Endothelial cell of umbilical vein (primary cell): Measurements from ENCODE around the gene CHST8. TPM values are rescaled to one million over a fixed set of nuclear protein-coding genes. Genes with fewer than 3 reads are reported as not detected.

ENCODE experiments used
- BruUV-seq: library from RNA; stranded (reverse); fragments of 400-500 nt; replicated peaks from 2 replicates; lab custom pipeline; 2021; lab: Mats Ljungman, UMichigan
- CTCF ChIA-PET: fragments of 300-600, 350-600 bp; sonication (Branson Sonifier 250); formaldehyde crosslinking; loops from one replicate; lab custom pipeline; 2021; ENCODE audit warnings: antibody characterized with exemption, inconsistent platforms; lab: Charles Lee
- POLR2A ChIA-PET: fragments of 300-600, 350-600 bp; sonication (Branson Sonifier 250); formaldehyde crosslinking; loops from one replicate; lab custom pipeline; 2021; ENCODE audit warnings: antibody characterized with exemption, inconsistent platforms; lab: Charles Lee
- DNase-seq: peaks from one replicate; pipeline ENCODE4 v3.0.0-alpha.2; 2011; ENCODE audit warnings: low read depth, low spot score
- FAIRE-seq: peaks from 2 replicates; lab custom pipeline; 2011; peaks lifted over from hg19 to GRCh38; lab: Jason Lieb, UNC
- H2AFZ ChIP-seq: 2 replicates; pipeline ENCODE4 v1.6.0; 2012; ENCODE audit warnings: low read depth, low read length, control low read depth, inconsistent platforms
- H3K27ac ChIP-seq: 2 replicates; pipeline ENCODE4 v1.5.1; 2011; ENCODE audit warnings: low read depth, mild to moderate bottlenecking, control low read depth, low read length, moderate library complexity; ENCODE audit not compliant: insufficient read depth
- H3K27me3 ChIP-seq, 2 experiments: 2 replicates each; pipeline versions ENCODE4 v1.6.0 to v1.6.1; 2011; ENCODE audit warnings: low read length in 2 of 2, mixed read lengths in 1 of 2; ENCODE audit not compliant: control insufficient read depth in 2 of 2, insufficient read depth in 2 of 2
- H3K36me3 ChIP-seq, 2 experiments: 2 replicates in 1 of 2; 3 replicates in 1 of 2; pipeline ENCODE4 v1.5.1; 2011; ENCODE audit warnings: low read length in 2 of 2, mild to moderate bottlenecking in 1 of 2, moderate library complexity in 1 of 2; ENCODE audit not compliant: control insufficient read depth in 2 of 2, insufficient read depth in 2 of 2; ENCODE audit errors: extremely low read depth in 1 of 2
- H3K4me1 ChIP-seq: 3 replicates; pipeline ENCODE4 v1.5.1; 2011; ENCODE audit warnings: mild to moderate bottlenecking, low read length; ENCODE audit not compliant: control insufficient read depth, insufficient read depth; ENCODE audit errors: extremely low read depth
- H3K4me2 ChIP-seq: 2 replicates; pipeline ENCODE4 v1.6.1; 2011; ENCODE audit warnings: low read length, control low read depth, mixed read lengths; ENCODE audit not compliant: insufficient read depth
- H3K4me3 ChIP-seq, 3 experiments: fragments of 200-600 bp in 1 of 3; sonication (generic), shearing (Covaris generic) in 1 of 3; replicated peaks in 1 of 3; 2 replicates each; pipeline ENCODE4 v1.5.1; 2011 to 2016; ENCODE audit warnings: control low read depth in 3 of 3, low read length in 3 of 3, mild to moderate bottlenecking in 2 of 3, inconsistent platforms in 1 of 3, low read depth in 1 of 3, moderate library complexity in 1 of 3; ENCODE audit not compliant: insufficient read depth in 1 of 3
- H3K79me2 ChIP-seq: 2 replicates; pipeline ENCODE4 v1.6.0; 2012; ENCODE audit warnings: low read length, inconsistent platforms; ENCODE audit not compliant: control insufficient read depth, insufficient read depth
- H3K9ac ChIP-seq: replicated peaks from 2 replicates; pipeline ENCODE3; 2011; ENCODE audit warnings: low read length, control low read depth; ENCODE audit not compliant: insufficient read depth; ENCODE audit errors: extremely low read depth
- H3K9me1 ChIP-seq: replicated peaks from 3 replicates; pipeline ENCODE4 v1.6.0; 2011; ENCODE audit warnings: mild to moderate bottlenecking, low read length; ENCODE audit not compliant: control insufficient read depth, insufficient read depth; ENCODE audit errors: extremely low read depth
- H3K9me3 ChIP-seq: replicated peaks from 2 replicates; pipeline ENCODE4 v1.5.1; 2012; ENCODE audit warnings: low read length, inconsistent platforms; ENCODE audit not compliant: control insufficient read depth, insufficient read depth
- H4K20me1 ChIP-seq: replicated peaks from 2 replicates; pipeline ENCODE3; 2011; ENCODE audit warnings: mild to moderate bottlenecking, low read length; ENCODE audit not compliant: control insufficient read depth, insufficient read depth; ENCODE audit errors: extremely low read depth
- EZH2 ChIP-seq: IDR thresholded peaks from 2 replicates; pipeline ENCODE4 v1.6.1; 2012; ENCODE audit warnings: borderline replicate concordance, low read depth, mild to moderate bottlenecking, moderate library complexity, low read length, inconsistent platforms; ENCODE audit not compliant: severe bottlenecking
- FOS ChIP-seq: IDR thresholded peaks from 2 replicates; pipeline ENCODE4 v1.6.1; 2011; ENCODE audit warnings: mild to moderate bottlenecking, low read length, moderate library complexity, borderline replicate concordance; ENCODE audit not compliant: insufficient read depth
- GATA2 ChIP-seq: IDR thresholded peaks from 2 replicates; pipeline ENCODE4 v1.7.0; 2011; ENCODE audit warnings: low read depth, mild to moderate bottlenecking, moderate library complexity, mixed read lengths, low read length; ENCODE audit not compliant: insufficient read length, insufficient read depth
- JUN ChIP-seq: IDR thresholded peaks from 2 replicates; pipeline ENCODE4 v1.6.1; 2011; ENCODE audit warnings: borderline replicate concordance, low read depth; ENCODE audit not compliant: insufficient read length, insufficient read depth
- MYC ChIP-seq: IDR thresholded peaks from one replicate; pipeline ENCODE4 v1.6.1; 2011; ENCODE audit warnings: mild to moderate bottlenecking, low read depth, low read length
- POLR2A ChIP-seq: IDR thresholded peaks from 2 replicates; pipeline ENCODE4 v1.6.1; 2012; ENCODE audit warnings: low read depth, mild to moderate bottlenecking, control low read depth, low read length
- POLR2AphosphoS5 ChIP-seq: IDR thresholded peaks from 2 replicates; pipeline ENCODE4 v1.6.1; 2012; ENCODE audit warnings: low read depth, mild to moderate bottlenecking, control low read depth, low read length, moderate library complexity; ENCODE audit not compliant: insufficient read depth
- dilution Hi-C: fragments of 300-500 bp; cut with MboI; formaldehyde crosslinking; loops from one replicate; pipeline ENCODE4 v1.15.0; 2019; ENCODE audit warnings: low sequenced_read_pairs; ENCODE audit not compliant: extremely low pct_ligation_motif_present
- intact Hi-C: fragments of 100-400 bp; cut with micrococcal nuclease; formaldehyde crosslinking; loops from one replicate; pipeline ENCODE4 v1.10.0; 2022
- polyA plus RNA-seq, 4 experiments: library from polyadenylated mRNA; depleted of rRNA in 3 of 4; stranded (reverse) in 3 of 4; unstranded in 1 of 4; fragments of >200 nt; gene quantifications; 2 replicates each; pipeline versions ENCODE4 v1.2.1 to v1.2.3, GENCODE V29; 2011 to 2012; ENCODE audit warnings: missing spikeins in 1 of 4
- total RNA-seq: library from RNA; stranded (reverse); gene quantifications from 2 replicates; pipeline ENCODE4 v1.2.3, GENCODE V29; 2021
- TF ChIP-seq, protein P1 (sequence below): IDR thresholded peaks from 2 replicates; pipeline ENCODE4 v1.6.1; 2011; ENCODE audit not compliant: insufficient read depth, insufficient read length
- TF ChIP-seq, protein P2 (sequence below), 2 donors: IDR thresholded peaks; 1 replicate in 1 of 2; 2 replicates in 1 of 2; pipeline ENCODE4 v1.5.1; 2011; ENCODE audit warnings: low read length in 2 of 2, mild to moderate bottlenecking in 2 of 2, moderate library complexity in 2 of 2, control low read depth in 1 of 2, inconsistent platforms in 1 of 2, low read depth in 1 of 2; ENCODE audit not compliant: insufficient read depth in 1 of 2; ENCODE audit errors: extremely low read depth in 1 of 2

The CHST8 gene
- total and polyA plus RNA-seq, 2 donors (not counting 3 experiments of a cell fraction or from before 2014, with no cell fraction given), result not detected

DNA sequence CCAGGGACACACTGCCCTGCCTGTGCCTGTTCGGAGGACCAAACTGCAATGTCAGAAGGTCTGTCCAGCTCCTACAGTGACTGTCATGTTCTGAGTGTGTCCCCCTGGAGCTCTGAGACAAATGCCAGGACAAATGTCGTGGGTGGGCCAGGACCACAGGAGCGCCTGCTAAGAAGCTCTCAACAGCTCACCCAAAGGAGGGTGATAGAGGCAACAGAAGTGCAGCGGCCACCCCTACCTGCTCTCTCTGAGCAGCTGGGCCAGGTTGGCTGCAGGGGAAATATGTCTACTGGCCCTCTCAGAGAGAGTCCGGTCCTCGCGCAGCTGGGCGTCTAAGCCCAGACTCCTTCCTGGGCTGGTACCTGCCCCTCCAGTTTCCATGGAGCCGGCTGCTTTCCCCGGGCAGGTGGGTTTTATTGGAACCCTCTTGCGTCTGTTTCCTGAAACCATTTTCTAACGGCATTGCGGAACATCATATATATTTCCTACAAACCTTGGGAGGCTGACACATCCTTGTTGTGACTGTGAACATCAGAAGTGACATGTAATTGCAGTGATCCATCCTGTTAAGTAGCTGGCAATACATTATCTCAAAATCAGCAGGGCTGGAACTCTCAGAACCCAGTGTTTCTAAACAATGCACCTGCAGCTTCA is 78.1 kb downstream of the CHST8 start:
- TF ChIP-seq, protein P1, sequence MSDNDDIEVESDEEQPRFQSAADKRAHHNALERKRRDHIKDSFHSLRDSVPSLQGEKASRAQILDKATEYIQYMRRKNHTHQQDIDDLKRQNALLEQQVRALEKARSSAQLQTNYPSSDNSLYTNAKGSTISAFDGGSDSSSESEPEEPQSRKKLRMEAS, result no peak
- no peak for TF ChIP-seq GATA2
- no peak for TF ChIP-seq POLR2A
- TF ChIP-seq MYC, result no peak
- no peak for TF ChIP-seq JUN
- TF ChIP-seq EZH2, result no peak
- TF ChIP-seq FOS, result no peak
- TF ChIP-seq, protein P2, sequence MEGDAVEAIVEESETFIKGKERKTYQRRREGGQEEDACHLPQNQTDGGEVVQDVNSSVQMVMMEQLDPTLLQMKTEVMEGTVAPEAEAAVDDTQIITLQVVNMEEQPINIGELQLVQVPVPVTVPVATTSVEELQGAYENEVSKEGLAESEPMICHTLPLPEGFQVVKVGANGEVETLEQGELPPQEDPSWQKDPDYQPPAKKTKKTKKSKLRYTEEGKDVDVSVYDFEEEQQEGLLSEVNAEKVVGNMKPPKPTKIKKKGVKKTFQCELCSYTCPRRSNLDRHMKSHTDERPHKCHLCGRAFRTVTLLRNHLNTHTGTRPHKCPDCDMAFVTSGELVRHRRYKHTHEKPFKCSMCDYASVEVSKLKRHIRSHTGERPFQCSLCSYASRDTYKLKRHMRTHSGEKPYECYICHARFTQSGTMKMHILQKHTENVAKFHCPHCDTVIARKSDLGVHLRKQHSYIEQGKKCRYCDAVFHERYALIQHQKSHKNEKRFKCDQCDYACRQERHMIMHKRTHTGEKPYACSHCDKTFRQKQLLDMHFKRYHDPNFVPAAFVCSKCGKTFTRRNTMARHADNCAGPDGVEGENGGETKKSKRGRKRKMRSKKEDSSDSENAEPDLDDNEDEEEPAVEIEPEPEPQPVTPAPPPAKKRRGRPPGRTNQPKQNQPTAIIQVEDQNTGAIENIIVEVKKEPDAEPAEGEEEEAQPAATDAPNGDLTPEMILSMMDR (IDR thresholded peaks at IDR 0.05; ENCODE audit: extremely low read depth in 1 of 2, insufficient read depth in 1 of 2, low read depth in 1 of 2, low read length in 2 of 2), result no peak
- no peak for TF ChIP-seq POLR2AphosphoS5

More for the DNA sequence above, 78.1 kb downstream of the CHST8 start:
- intact Hi-C loops (no loop called here), dilution Hi-C loops (no loop called here)
- FAIRE-seq, result no peak
- Histone ChIP-seq H4K20me1 (no peaks in the 10 kb centered on the region), H3K36me3 (no peaks in the 10 kb centered on the region), H3K27ac (no peak overlapping the region), H3K27me3 (no peaks in the 10 kb centered on the region), H3K4me1 (no peaks in the 10 kb centered on the region), H2AFZ (no peak overlapping the region), H3K9me1 (no peaks in the 10 kb centered on the region), H3K9ac (no peak overlapping the region), H3K79me2 (no peaks in the 10 kb centered on the region), H3K4me3 (no peak overlapping the region), H3K9me3 (no peaks in the 10 kb centered on the region), H3K4me2 (no peak overlapping the region)
- ChIA-PET POLR2A (no interaction called here), CTCF (interaction anchor here (1.1 kb wide), 1 partner anchor 269 kb away, joined by 3 read pairs; no protein-coding TSS in a partner anchor)
- no TSS peak for BruUV-seq
- no peak for DNase-seq
